CD1c-positive myeloid dendritic cell (primary cell): ENCODE data around the gene NUBP1.

ENCODE experiments used
- DNase-seq: peaks from one replicate; pipeline ENCODE4 v3.0.0-alpha.2; 2016; ENCODE audit errors: extremely low spot score

The NUBP1 gene

GRCh38 chr16:10805334-10805733 is 61.7 kb downstream of the NUBP1 start:
- DNase-seq, result no peak

DNA sequence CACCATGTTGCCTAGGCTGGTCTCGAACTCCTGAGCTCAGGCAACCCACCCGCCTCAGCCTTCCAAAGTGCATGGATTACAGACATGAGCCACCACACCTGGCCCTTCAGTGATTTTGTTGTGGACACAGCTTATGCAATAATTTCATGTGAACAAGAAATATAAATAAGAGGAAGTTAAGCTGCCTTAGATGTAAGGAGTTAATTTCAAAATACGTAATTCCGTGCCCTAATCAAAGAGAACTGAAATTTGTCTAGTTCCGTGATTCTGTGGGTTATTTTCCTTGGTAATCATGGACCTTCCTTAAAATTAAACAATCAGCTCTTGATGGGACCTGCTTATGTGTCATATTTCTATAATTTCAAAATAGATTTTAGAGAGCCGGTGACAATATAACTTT is 63.1 kb downstream of the NUBP1 start:
- DNase-seq, result peak; percentile 94

GRCh38 chr16:10808218-10808617 is 64.6 kb downstream of the NUBP1 start:
- no peak for DNase-seq

DNA sequence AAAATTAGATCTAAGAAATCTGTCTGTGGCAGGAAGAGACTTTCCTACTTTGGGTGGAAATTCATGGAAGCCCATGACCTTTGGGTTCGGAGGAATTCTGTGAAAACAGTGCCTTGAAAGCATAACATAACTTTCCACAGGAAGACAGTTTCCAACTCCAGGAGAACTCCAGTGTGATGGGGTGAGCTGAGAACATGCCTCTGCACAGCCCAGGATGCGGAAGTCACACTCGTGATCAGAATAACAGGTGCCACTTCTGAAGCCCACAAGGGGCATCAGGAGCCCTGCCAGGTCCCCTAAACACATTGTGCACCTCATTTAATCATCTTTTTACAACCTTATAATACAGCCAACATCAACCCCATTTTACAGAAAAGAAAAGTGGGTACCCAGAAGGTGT is 65.2 kb downstream of the NUBP1 start:
- no peak for DNase-seq

DNA sequence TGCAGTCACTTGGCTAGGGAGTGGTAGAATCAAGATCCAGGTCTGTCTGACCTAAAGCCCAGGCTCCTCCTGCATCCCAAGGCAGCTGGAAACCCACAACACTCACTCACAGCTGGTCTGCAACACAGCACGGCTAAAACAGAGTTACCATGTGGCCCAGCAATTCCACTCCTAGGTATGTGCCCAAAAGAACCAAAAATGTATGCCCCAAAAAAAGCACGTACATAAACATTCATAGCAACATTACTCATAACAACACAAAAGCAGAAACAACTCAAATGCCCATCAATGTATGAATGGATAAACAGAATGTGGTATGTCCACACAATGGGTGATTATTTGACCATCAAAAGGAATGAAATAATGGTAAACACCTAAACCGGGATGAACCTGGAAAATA is 66.1 kb downstream of the NUBP1 start:
- no peak for DNase-seq

- peak; percentile 34 for DNase-seq
Observed at GRCh38 chr16:10812312-10813098, 68.9 kb downstream of the NUBP1 start.

DNA sequence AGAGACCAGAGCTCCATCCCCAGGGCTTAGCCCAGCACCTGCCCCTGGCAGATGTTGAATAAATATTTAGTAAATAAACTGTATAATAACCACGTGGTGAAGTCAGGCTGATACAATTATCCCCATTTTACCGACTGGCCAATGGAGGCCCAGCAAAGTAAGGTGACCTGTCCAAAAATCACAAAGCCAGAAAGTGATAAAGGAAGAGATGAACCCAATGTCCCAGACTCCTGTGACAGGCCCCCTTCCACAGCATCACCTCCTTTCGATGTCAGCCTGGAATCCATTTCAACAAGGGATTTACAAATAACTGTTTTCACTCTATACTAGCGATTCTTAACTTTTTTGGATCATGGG is 69.4 kb downstream of the NUBP1 start:
- DNase-seq, result no peak

DNA sequence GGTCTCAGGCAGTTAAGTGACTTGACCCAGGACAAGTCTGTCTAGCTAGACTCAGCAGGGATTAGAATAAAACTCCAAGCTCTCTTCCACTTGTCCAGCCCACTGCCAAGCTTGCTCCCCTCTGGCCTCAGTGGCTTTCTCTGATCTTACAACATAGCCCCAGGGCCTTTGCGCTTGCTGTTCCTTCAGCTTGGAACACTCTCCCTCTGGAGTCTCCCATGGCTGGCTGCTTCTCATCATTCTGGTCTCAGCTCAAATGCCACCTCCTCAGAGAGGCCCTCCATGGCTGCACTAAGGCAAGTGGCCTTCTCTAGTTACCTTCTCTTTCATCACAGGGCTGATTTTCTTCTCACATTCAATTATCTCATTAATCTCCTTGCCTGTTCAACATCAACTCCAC is 73.9 kb downstream of the NUBP1 start:
- DNase-seq, result no peak

DNA sequence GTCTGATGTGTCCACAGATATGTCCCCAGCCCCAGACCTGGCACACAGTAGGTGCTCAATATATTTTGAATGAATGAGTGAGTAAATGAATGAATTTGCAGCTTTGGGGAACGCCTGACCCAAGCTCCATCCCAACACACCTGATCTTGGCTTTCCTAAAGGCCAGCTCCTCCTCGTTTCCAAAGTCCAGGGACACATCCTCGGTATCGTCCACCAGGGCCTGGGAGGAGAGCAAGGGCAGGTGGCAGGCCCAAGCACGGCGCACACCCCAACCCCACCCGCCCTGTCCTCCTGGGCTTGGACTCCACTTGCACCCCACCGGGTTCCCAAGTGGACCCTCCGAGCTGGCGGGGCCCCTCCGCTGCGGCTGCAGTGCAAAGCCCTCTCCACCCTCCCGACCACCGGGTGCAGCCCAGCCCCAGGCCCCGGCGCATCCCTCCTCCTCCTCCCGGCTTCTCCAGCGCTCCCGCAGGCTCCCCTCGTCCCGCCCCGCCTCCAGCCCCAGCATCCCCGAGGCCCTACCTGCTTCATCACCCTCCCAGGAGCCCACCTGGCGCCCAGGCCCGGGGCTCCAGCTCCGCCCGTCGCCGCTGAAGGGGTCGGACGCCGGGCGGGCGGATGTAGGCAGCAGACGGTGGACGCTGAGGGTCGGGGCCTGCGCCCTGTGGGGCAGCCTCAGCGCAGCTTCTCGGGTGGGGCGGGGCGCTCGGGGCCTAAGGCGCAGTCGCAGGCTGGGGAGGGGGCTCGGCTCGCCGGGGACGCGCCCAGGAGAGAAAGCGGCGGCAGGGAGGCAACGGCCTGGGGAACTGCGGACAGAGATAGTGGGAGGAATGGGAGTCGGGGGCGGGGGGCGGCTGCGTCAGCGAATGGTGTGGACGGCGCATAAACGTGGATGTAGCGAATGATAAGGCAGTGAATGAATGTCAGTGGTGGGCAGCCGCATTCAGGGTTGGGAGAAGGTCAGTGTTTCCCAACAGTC is 74.6 kb downstream of the NUBP1 start, which contains the start of gene TVP23A:
Gene TVP23A, minus strand, starts transcription at position 832 of the 979 bp plus-strand sequence. Its CDS starts 301 bp downstream, at position 531.
- DNase-seq, result peak; percentile 35
